Endothelial cell (in vitro differentiated cells): ENCODE measurements around the gene C19orf67. TPM values are rescaled to one million over a fixed set of nuclear protein-coding genes. Genes with fewer than 3 reads are reported as not detected.

ENCODE experiments used
- DNase-seq: peaks from one replicate; pipeline ENCODE4 v3.0.0; 2021; ENCODE audit warnings: low spot score
- H3K27ac Mint-ChIP-seq: one replicate; pipeline ENCODE4 v1.8.0; 2021; ENCODE audit warnings: mixed read lengths, inconsistent platforms; ENCODE audit not compliant: unreplicated experiment
- H3K27me3 Mint-ChIP-seq: one replicate; pipeline ENCODE4 v1.8.0; 2021; ENCODE audit warnings: mild to moderate bottlenecking, moderate library complexity, mixed read lengths, inconsistent platforms; ENCODE audit not compliant: unreplicated experiment
- H3K36me3 Mint-ChIP-seq: one replicate; pipeline ENCODE4 v1.8.0; 2021; ENCODE audit warnings: mild to moderate bottlenecking, low read depth, mixed read lengths, inconsistent platforms; ENCODE audit not compliant: unreplicated experiment
- H3K4me1 Mint-ChIP-seq: one replicate; pipeline ENCODE4 v1.8.0; 2021; ENCODE audit warnings: mild to moderate bottlenecking, mixed read lengths, inconsistent platforms; ENCODE audit not compliant: unreplicated experiment
- H3K4me3 Mint-ChIP-seq: one replicate; pipeline ENCODE4 v1.8.0; 2021; ENCODE audit warnings: mild to moderate bottlenecking, mixed read lengths, inconsistent platforms; ENCODE audit not compliant: unreplicated experiment
- H3K9me3 Mint-ChIP-seq: one replicate; pipeline ENCODE4 v1.8.0; 2021; ENCODE audit warnings: mixed read lengths, inconsistent platforms; ENCODE audit not compliant: unreplicated experiment
- CTCF ChIP-seq: fragments of 200-600 bp; sonication (generic); IDR thresholded peaks from one replicate; pipeline ENCODE4 v1.5.0; 2021; ENCODE audit warnings: antibody characterized with exemption; ENCODE audit not compliant: unreplicated experiment
- total RNA-seq: library from RNA; stranded (reverse); fragmentation: NEBNext Ultra II Directional; extraction: Animal tissue kit (Norgen Biotek cat#: 25700); gene quantifications from one replicate; pipeline ENCODE4 v1.2.1, GENCODE V29; 2021; ENCODE audit not compliant: unreplicated experiment

C19orf67 gene
- total RNA-seq, 1 donor from 2014 or later: not detected

DNA sequence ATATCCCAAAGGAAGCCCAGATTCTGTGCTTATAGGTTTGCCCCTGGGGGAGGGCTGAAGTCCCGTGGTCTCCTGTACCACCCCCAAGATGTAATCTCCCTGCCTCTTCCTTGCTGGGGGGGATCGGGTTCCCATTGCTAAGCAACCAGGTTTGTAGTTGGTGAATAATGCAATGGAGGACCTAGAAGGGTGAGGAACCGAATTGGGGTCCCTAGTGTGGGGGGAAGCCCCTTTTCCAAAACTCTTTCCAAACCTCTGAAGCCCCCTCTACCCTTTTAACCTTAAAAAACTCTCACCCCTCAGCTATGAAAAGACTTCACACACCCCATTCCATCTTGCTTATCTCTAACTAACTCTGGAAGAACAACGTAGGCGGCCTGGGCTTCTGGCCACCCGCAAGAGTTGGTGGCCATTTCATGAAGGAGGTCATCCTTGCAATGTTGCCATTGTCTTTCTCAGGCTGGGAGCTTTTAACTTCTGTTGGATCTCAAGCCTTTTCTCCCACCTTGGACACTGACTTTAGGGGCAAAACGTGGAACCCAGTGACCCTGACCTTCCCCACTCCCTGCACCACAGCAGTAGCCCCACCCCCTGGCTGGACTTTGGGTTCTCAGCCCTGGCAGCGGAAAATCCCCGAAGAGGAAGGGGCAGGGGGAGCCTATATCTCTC is 24.4 kb downstream of the C19orf67 start:
- Mint-ChIP-seq H3K9me3 (no peaks in the 10 kb centered on the region), H3K27ac (no peak overlapping the region), H3K4me1 (peaks cover 8% of the 10 kb centered on the region), H3K36me3 (no peaks in the 10 kb centered on the region), H3K27me3 (peaks cover 8% of the 10 kb centered on the region), H3K4me3 (no peak overlapping the region)
- DNase-seq: no peak
- no peak for TF ChIP-seq CTCF

- Mint-ChIP-seq H3K4me3 (no peak overlapping the region), H3K36me3 (no peaks in the 10 kb centered on the region), H3K9me3 (no peaks in the 10 kb centered on the region), H3K27me3 (peaks cover 10% of the 10 kb centered on the region), H3K27ac (no peak overlapping the region), H3K4me1 (peaks cover 8% of the 10 kb centered on the region)
- no peak for DNase-seq
- TF ChIP-seq CTCF: no peak
Observed at GRCh38 chr19:14059652-14060155, 25.9 kb downstream of the C19orf67 start.

DNA sequence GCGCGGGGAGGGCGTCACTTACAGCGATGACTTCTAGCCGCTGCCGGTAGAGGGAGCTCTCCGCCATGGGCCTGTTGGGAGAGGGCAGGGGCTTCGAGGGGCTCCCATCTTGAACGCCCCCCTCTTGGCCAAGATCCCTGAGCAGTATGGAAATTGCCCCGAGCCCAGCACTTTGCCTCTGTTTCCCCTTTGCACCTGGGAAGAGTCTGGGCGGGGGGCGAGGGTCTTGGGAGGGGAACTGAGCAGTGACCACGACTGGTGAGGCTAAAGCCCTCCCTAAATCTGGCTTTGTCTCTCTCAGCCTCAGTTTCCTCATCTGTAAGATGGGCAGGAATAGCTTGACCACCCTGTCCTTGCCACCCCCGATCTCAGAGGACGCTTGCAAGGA is 26.5 kb downstream of the C19orf67 start:
- H3K4me3 Mint-ChIP-seq: no peak overlapping the region
- no peaks in the 10 kb centered on the region for H3K9me3 Mint-ChIP-seq
- H3K27ac Mint-ChIP-seq: no peak overlapping the region
- H3K36me3 Mint-ChIP-seq: no peaks in the 10 kb centered on the region
- peaks cover 10% of the 10 kb centered on the region for H3K27me3 Mint-ChIP-seq
- DNase-seq: peak; percentile 49
- peaks cover 8% of the 10 kb centered on the region for H3K4me1 Mint-ChIP-seq
- peak; percentile 74 for TF ChIP-seq CTCF

DNA sequence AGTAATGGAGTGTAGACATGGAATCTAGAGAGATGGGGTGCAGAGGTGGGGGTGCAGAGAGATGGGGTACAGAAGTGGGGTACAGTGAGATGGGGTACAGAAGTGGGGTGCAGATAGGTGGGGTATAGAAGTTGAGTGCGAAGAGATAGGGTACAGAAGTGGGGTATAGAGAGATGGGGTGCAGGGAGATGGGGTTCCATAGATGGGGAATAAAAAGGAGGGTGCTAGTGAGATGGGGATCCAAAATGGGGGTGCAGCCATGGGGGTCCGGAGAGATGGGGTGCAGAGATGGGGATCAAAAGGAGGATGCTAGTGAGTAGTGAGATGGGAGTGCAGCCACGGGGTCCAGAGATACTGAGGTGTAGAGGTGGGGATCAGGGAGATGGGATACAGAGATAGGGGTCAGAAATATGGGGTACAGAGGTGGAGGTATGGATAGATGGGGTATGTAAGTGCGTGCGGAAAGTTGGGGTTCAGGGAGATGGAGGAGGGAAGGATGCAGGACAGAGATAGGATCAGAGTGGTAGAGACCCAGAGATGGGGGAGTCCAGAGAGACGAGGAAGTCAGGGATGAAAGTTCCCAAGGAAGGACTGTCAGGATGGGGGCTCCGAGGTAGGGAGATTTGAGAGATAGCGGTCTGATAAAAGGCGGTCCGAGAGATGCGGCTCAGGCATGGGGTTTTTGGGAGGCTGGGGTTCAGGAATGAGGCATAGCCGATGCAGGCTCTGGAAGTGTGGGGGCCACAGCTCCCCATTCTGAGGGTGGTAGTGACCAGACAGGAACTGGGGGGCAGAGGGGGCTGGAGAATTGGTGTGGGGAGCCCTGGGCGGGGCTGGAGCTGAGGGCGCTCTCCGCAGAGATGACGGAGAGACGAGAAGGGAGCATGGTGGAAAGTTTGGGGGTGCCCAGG is 27.1 kb downstream of the C19orf67 start:
- no peak for TF ChIP-seq CTCF
- peaks cover 8% of the 10 kb centered on the region for H3K4me1 Mint-ChIP-seq
- H3K36me3 Mint-ChIP-seq: no peaks in the 10 kb centered on the region
- DNase-seq: no peak
- peaks cover 10% of the 10 kb centered on the region for H3K27me3 Mint-ChIP-seq
- H3K9me3 Mint-ChIP-seq: no peaks in the 10 kb centered on the region
- no peak overlapping the region for H3K27ac Mint-ChIP-seq
- peak overlapping the region; percentile 24 for H3K4me3 Mint-ChIP-seq
